ENCODE measurements around the gene GBA2. TPM values are rescaled to one million over a fixed set of nuclear protein-coding genes. Genes with fewer than 3 reads are reported as not detected.

Gene GBA2
- total RNA-seq, 2 donors from 2014 or later: 64.1 to 76.3 TPM

GRCh38 chr9:35743880-35744518, 5.0 kb downstream of the GBA2 start:
- Histone ChIP-seq H3K27me3 (no peaks in the 10 kb centered on the region), H3K36me3 (peaks cover 64% of the 10 kb centered on the region), H3K4me1 (peaks cover 0 to 52% of the 10 kb centered on the region in 2 donors), H3K4me3 (no peak overlapping the region), H3K9me3 (no peaks in the 10 kb centered on the region), H3K27ac (peak overlapping the region; percentile 27 to 34)
- DNase-seq (ENCODE audit: low spot score): no peak
- TF ChIP-seq CTCF (IDR thresholded peaks at IDR 0.05): no peak

DNA sequence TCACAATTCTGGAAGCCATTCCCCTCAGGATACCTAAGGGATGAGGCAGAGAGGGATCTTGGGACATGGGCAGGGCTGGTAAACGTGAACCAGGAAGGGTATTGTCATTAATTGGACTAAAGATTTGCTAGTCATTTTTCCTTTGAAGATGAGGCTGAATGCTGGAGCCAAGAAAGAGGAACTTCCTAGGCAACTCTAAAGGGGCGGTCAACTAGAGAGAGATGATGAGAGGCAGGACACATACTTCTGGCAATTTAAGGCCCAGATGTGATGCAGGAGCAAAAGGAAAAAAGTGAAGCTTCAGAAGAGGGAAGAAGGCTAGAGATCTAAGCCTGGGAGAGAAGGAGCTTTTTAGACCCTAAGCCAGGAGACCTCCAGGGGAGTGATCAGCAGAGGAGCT, 5.6 kb downstream of the GBA2 start:
- Histone ChIP-seq H3K27ac (no peak overlapping the region), H3K9me3 (no peaks in the 10 kb centered on the region), H3K27me3 (no peaks in the 10 kb centered on the region), H3K4me1 (peaks cover 0 to 52% of the 10 kb centered on the region in 2 donors), H3K4me3 (no peak overlapping the region), H3K36me3 (peaks cover 70% of the 10 kb centered on the region)
- TF ChIP-seq CTCF (IDR thresholded peaks at IDR 0.05): no peak
- DNase-seq (ENCODE audit: low spot score): no peak

- H3K36me3 ChIP-seq: peaks cover 87% of the 10 kb centered on the region
- H3K4me1 ChIP-seq: peaks cover 0 to 36% of the 10 kb centered on the region in 2 donors
- TF ChIP-seq CTCF (IDR thresholded peaks at IDR 0.05): no peak
- H3K4me3 ChIP-seq: no peak overlapping the region
- no peak for DNase-seq (ENCODE audit: low spot score)
- H3K9me3 ChIP-seq: no peaks in the 10 kb centered on the region
- no peak overlapping the region for H3K27ac ChIP-seq
- no peaks in the 10 kb centered on the region for H3K27me3 ChIP-seq
Observed at GRCh38 chr9:35741740-35742139, 7.3 kb downstream of the GBA2 start.

DNA sequence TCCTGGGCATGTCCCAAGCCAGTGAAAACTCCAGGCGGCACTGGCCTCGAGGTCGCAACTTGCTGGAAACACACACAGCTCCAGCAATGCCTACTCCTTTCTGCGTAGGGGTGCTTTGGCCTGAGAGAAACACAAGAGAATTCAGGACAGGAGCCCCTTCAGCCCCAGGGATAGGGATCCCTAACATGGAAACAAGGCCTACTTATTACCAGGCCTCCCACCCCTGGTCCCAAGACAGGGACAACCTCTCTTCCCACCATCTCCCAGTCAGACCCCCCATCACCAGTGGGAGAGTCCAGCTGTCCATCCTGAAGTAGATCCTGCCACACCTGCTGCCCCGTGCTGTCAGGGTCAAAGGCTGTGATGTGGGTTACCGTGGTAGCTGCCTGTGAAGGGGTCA, 8.8 kb downstream of the GBA2 start:
- Histone ChIP-seq H3K9me3 (no peaks in the 10 kb centered on the region), H3K36me3 (peaks cover 97% of the 10 kb centered on the region), H3K27ac (no peak overlapping the region), H3K27me3 (no peaks in the 10 kb centered on the region), H3K4me1 (peaks cover 0 to 21% of the 10 kb centered on the region in 2 donors), H3K4me3 (no peak overlapping the region)
- no peak for TF ChIP-seq CTCF (IDR thresholded peaks at IDR 0.05)
- DNase-seq (ENCODE audit: low spot score): no peak

DNA sequence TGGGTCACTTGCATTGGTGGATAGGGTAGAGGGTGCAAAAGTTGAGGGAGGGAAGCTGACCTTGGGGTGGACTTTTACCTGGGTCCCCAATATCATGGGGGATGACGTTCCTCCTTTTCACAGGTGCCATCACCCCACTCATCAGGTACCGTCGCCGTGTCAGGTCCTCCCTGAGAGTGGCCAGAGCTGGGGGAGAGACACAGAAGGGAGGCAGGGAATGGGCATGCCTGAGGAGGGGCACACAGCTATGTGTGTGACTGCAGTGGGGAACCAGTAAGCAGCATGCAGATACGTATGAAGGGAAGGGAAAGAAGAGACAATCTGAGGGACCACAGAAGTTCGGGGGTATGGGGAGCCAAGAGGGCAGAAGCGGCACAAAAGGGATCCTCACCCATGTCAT, 10.1 kb downstream of the GBA2 start:
- no peak overlapping the region for H3K27ac ChIP-seq
- H3K4me1 ChIP-seq: peaks cover 0 to 9% of the 10 kb centered on the region in 2 donors
- no peaks in the 10 kb centered on the region for H3K9me3 ChIP-seq
- no peaks in the 10 kb centered on the region for H3K27me3 ChIP-seq
- DNase-seq (ENCODE audit: low spot score): no peak
- no peak for TF ChIP-seq CTCF (IDR thresholded peaks at IDR 0.05)
- H3K36me3 ChIP-seq: peaks cover 95% of the 10 kb centered on the region
- no peak overlapping the region for H3K4me3 ChIP-seq

GRCh38 chr9:35738186-35738585, 10.8 kb downstream of the GBA2 start:
- Histone ChIP-seq H3K27ac (no peak overlapping the region), H3K36me3 (peaks cover 88% of the 10 kb centered on the region), H3K4me3 (no peak overlapping the region), H3K4me1 (peaks cover 0 to 15% of the 10 kb centered on the region in 2 donors), H3K27me3 (no peaks in the 10 kb centered on the region), H3K9me3 (no peaks in the 10 kb centered on the region)
- no peak for DNase-seq (ENCODE audit: low spot score)
- TF ChIP-seq CTCF (IDR thresholded peaks at IDR 0.05): no peak

All from right atrium auricular region (tissue), 2 donors.